HEK293 (cell line): ENCODE measurements around the gene COX7A2.

Experiments used
- BCL11A ChIP-seq: fragments of 450-650 bp; formaldehyde crosslinking; IDR thresholded peaks from 2 replicates; pipeline ENCODE4 v1.5.1; 2016; ENCODE audit warnings: low read depth, missing biosample characterization, missing genetic modification characterization
- BCL11B ChIP-seq: fragments of 450-650 bp; formaldehyde crosslinking; IDR thresholded peaks from 2 replicates; pipeline ENCODE4 v1.5.1; 2016; ENCODE audit warnings: low read depth, missing biosample characterization, missing genetic modification characterization
- FEZF1 ChIP-seq: fragments of 450-650 bp; formaldehyde crosslinking; IDR thresholded peaks from 2 replicates; pipeline ENCODE4 v1.5.1; 2016; ENCODE audit warnings: missing biosample characterization, missing genetic modification characterization
- GLIS1 ChIP-seq: fragments of 450-650 bp; formaldehyde crosslinking; IDR thresholded peaks from 2 replicates; pipeline ENCODE4 v1.5.1; 2016; ENCODE audit warnings: missing biosample characterization, missing genetic modification characterization
- HOXC10 ChIP-seq: sonication (generic); formaldehyde crosslinking; IDR thresholded peaks from 2 replicates; pipeline ENCODE4 v1.8.1; 2023; ENCODE audit warnings: mild to moderate bottlenecking, missing genetic modification reagents
- KLF1 ChIP-seq: fragments of 450-650 bp; formaldehyde crosslinking; IDR thresholded peaks from 2 replicates; pipeline ENCODE4 v1.5.1; 2016; ENCODE audit warnings: missing biosample characterization, missing genetic modification characterization
- KLF16 ChIP-seq: fragments of 450-650 bp; formaldehyde crosslinking; IDR thresholded peaks from 2 replicates; pipeline ENCODE4 v1.5.1; 2017; ENCODE audit warnings: missing biosample characterization, missing genetic modification characterization
- KLF17 ChIP-seq: fragments of 450-650 bp; formaldehyde crosslinking; IDR thresholded peaks from 2 replicates; pipeline ENCODE4 v1.5.1; 2016; ENCODE audit warnings: missing biosample characterization, missing genetic modification characterization
- PRDM4 ChIP-seq: fragments of 450-650 bp; formaldehyde crosslinking; IDR thresholded peaks from 2 replicates; pipeline ENCODE4 v1.5.1; 2017; ENCODE audit warnings: missing biosample characterization, missing genetic modification characterization
- REPIN1 ChIP-seq: fragments of 450-650 bp; formaldehyde crosslinking; IDR thresholded peaks from 2 replicates; pipeline ENCODE4 v1.5.1; 2017; ENCODE audit warnings: missing biosample characterization, missing genetic modification characterization, low read depth
- WT1 ChIP-seq: fragments of 450-650 bp; formaldehyde crosslinking; IDR thresholded peaks from 2 replicates; pipeline ENCODE4 v1.5.1; 2016; ENCODE audit warnings: missing biosample characterization, missing genetic modification characterization
- YY1 ChIP-seq: fragments of 450-650 bp; formaldehyde crosslinking; IDR thresholded peaks from 2 replicates; pipeline ENCODE4 v1.5.1; 2018; ENCODE audit warnings: missing biosample characterization, missing genetic modification characterization
- ZBTB20 ChIP-seq: fragments of 450-650 bp; formaldehyde crosslinking; IDR thresholded peaks from 2 replicates; pipeline ENCODE4 v1.5.1; 2016; ENCODE audit warnings: missing biosample characterization, missing genetic modification characterization
- ZBTB48 ChIP-seq: fragments of 450-650 bp; formaldehyde crosslinking; IDR thresholded peaks from 2 replicates; pipeline ENCODE4 v1.5.1; 2016; ENCODE audit warnings: missing biosample characterization, missing genetic modification characterization
- ZFP69B ChIP-seq: fragments of 450-650 bp; formaldehyde crosslinking; IDR thresholded peaks from 2 replicates; pipeline ENCODE4 v1.5.1; 2016; ENCODE audit warnings: missing biosample characterization, missing genetic modification characterization
- ZNF132 ChIP-seq: fragments of 450-650 bp; formaldehyde crosslinking; IDR thresholded peaks from 2 replicates; pipeline ENCODE4 v1.5.1; 2017; ENCODE audit warnings: missing biosample characterization, missing genetic modification characterization, borderline replicate concordance
- ZNF133 ChIP-seq: fragments of 450-650 bp; formaldehyde crosslinking; IDR thresholded peaks from 2 replicates; pipeline ENCODE4 v1.5.1; 2016; ENCODE audit warnings: missing biosample characterization, missing genetic modification characterization
- ZNF169 ChIP-seq: fragments of 450-650 bp; formaldehyde crosslinking; IDR thresholded peaks from 2 replicates; pipeline ENCODE4 v1.5.1; 2016; ENCODE audit warnings: missing biosample characterization, missing genetic modification characterization
- ZNF211 ChIP-seq: fragments of 450-650 bp; formaldehyde crosslinking; IDR thresholded peaks from 2 replicates; pipeline ENCODE4 v1.5.1; 2016; ENCODE audit warnings: low read depth, missing biosample characterization, missing genetic modification characterization
- ZNF214 ChIP-seq: fragments of 450-650 bp; formaldehyde crosslinking; IDR thresholded peaks from 2 replicates; pipeline ENCODE4 v1.5.1; 2017; ENCODE audit warnings: missing biosample characterization, mild to moderate bottlenecking, missing genetic modification characterization, borderline replicate concordance
- ZNF280D ChIP-seq: fragments of 450-650 bp; formaldehyde crosslinking; IDR thresholded peaks from 2 replicates; pipeline ENCODE4 v1.5.1; 2016; ENCODE audit warnings: missing biosample characterization, missing genetic modification characterization
- ZNF335 ChIP-seq: fragments of 450-650 bp; formaldehyde crosslinking; conservative IDR thresholded peaks from 2 replicates; pipeline ENCODE4 v1.5.1; 2016; ENCODE audit warnings: missing biosample characterization, missing genetic modification characterization
- ZNF416 ChIP-seq: fragments of 450-650 bp; formaldehyde crosslinking; IDR thresholded peaks from 2 replicates; pipeline ENCODE4 v1.5.1; 2016; ENCODE audit warnings: missing biosample characterization, missing genetic modification characterization
- ZNF423 ChIP-seq: fragments of 450-650 bp; formaldehyde crosslinking; IDR thresholded peaks from 2 replicates; pipeline ENCODE4 v1.5.1; 2016; ENCODE audit warnings: missing biosample characterization, missing genetic modification characterization
- ZNF488 ChIP-seq: fragments of 450-650 bp; formaldehyde crosslinking; IDR thresholded peaks from 2 replicates; pipeline ENCODE4 v1.5.1; 2016; ENCODE audit warnings: missing biosample characterization, missing genetic modification characterization
- ZNF544 ChIP-seq: fragments of 450-650 bp; formaldehyde crosslinking; IDR thresholded peaks from 2 replicates; pipeline ENCODE4 v1.5.0; 2017; ENCODE audit warnings: missing biosample characterization, missing genetic modification characterization
- ZNF555 ChIP-seq: fragments of 450-650 bp; formaldehyde crosslinking; conservative IDR thresholded peaks from 2 replicates; pipeline ENCODE4 v1.5.1; 2017; ENCODE audit warnings: missing biosample characterization, mild to moderate bottlenecking, missing genetic modification characterization, inconsistent platforms
- ZNF560 ChIP-seq: fragments of 450-650 bp; formaldehyde crosslinking; IDR thresholded peaks from 2 replicates; pipeline ENCODE4 v1.5.1; 2017; ENCODE audit warnings: missing biosample characterization, missing genetic modification characterization, borderline replicate concordance
- ZNF660 ChIP-seq: fragments of 450-650 bp; IDR thresholded peaks from 2 replicates; pipeline ENCODE4 v1.5.1; 2018; ENCODE audit warnings: missing biosample characterization, mild to moderate bottlenecking, missing genetic modification characterization

COX7A2 gene

GRCh38 chr6:75205776-75206575, 37.6 kb downstream of the COX7A2 start, which contains the start of gene COL12A1 (continued):
- TF ChIP-seq ZNF544 (tag by site-specific recombination) (no peak), ZNF133 (tag by site-specific recombination) (no peak), BCL11B (tag by site-specific recombination) (no peak), ZNF214 (no peak), KLF16 (tag by site-specific recombination) (peak; percentile 78; the same call in 1 of the 2 replicates), ZNF660 (peak; percentile 90), REPIN1 (tag by site-specific recombination) (no peak), KLF1 (tag by site-specific recombination) (0 out of 2 replicates have a peak, but pooled peaks have one; percentile 30), ZNF169 (no peak), FEZF1 (tag by site-specific recombination) (peak; percentile 39; the same call in 1 of the 2 replicates), BCL11A (tag by site-specific recombination) (peak; percentile 74; the same call in 1 of the 2 replicates), ZNF555 (tag by site-specific recombination) (no peak), ZNF488 (no peak), ZNF416 (tag by site-specific recombination) (no peak), ZBTB20 (tag by site-specific recombination) (peak; percentile 36; the same call in 1 of the 2 replicates), ZNF560 (tag by site-specific recombination) (no peak), ZNF335 (tag by site-specific recombination) (peak; percentile 83), KLF17 (peak; percentile 77; the same call in 1 of the 2 replicates), ZFP69B (tag by site-specific recombination) (peak; percentile 72; the same call in 1 of the 2 replicates), GLIS1 (tag by site-specific recombination) (peak; percentile 94), ZNF211 (tag by site-specific recombination) (no peak), ZNF280D (no peak), YY1 (tag by site-specific recombination) (no peak), WT1 (tag by site-specific recombination) (no peak), ZNF423 (tag by site-specific recombination) (no peak), HOXC10 (no peak), ZNF132 (tag by site-specific recombination) (no peak), PRDM4 (tag by site-specific recombination) (no peak; the same call in 1 of the 2 replicates), ZBTB48 (peak; percentile 66)
